ENCODE measurements around the gene LSP1. TPM values are rescaled to one million over a fixed set of nuclear protein-coding genes. Genes with fewer than 3 reads are reported as not detected.
"Not testable (repeated sequence)": the region's sequence is repeated elsewhere in the genome, so short reads cannot be mapped to it uniquely, and the experiment has no call there.

LSP1 gene, protein sequence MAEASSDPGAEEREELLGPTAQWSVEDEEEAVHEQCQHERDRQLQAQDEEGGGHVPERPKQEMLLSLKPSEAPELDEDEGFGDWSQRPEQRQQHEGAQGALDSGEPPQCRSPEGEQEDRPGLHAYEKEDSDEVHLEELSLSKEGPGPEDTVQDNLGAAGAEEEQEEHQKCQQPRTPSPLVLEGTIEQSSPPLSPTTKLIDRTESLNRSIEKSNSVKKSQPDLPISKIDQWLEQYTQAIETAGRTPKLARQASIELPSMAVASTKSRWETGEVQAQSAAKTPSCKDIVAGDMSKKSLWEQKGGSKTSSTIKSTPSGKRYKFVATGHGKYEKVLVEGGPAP
- total RNA-seq (1 to 10 TPM; 5.0 to 7.7 TPM), polyA plus RNA-seq (1 to 10 TPM; 5.2 to 6.3 TPM)

DNA sequence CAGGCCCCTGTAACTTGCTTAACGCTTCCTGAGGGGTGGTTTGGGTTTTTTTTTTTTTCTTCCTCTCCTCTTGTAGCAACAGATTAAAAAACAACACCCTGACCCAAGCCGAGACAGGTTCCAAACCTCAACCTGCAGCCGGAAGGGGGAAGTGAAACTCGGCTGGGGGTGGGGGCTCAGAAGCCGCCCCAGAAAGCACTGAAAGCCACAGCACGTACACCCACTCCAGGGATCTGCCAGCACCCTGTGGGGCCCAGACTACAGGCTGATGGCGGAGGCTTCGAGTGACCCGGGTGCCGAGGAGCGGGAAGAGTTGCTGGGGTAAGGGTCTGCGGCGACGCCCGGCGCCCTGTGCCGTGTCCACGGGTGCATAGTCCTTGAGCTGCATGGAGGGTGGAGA, at the start of gene LSP1:
Gene LSP1, plus strand, starts transcription at position 208 of the 400 bp plus-strand sequence. Its CDS starts 61 bp downstream, at position 269.
- H3K4me1 ChIP-seq (ENCODE audit: control insufficient read depth in 4 of 4, insufficient read depth in 4 of 4, low read length in 3 of 4) = peaks cover 0 to 4% (median 1%) of the 10 kb centered on the region in 4 donors
- no peaks in the 10 kb centered on the region for H3K9me3 ChIP-seq (ENCODE audit: control insufficient read depth in 4 of 4, low read length in 3 of 4)
- H3K27me3 ChIP-seq (ENCODE audit: control insufficient read depth in 4 of 4, insufficient read depth in 4 of 4, low read length in 3 of 4) = no peaks in the 10 kb centered on the region
- WGBS = 71% methylated on average over 18 of the region's 18 CpGs
- no peak for TF ChIP-seq JUND (IDR thresholded peaks at IDR 0.05)
- H3K36me3 ChIP-seq (ENCODE audit: control insufficient read depth in 4 of 4, insufficient read depth in 3 of 4, low read depth in 1 of 4, low read length in 3 of 4) = no peaks in the 10 kb centered on the region
- peak within 1 kb of the TSS in 2 of 3 donors; percentile 22 to 34 for H3K4me3 ChIP-seq (ENCODE audit: low read depth in 1 of 3, low read length in 3 of 3)
- H3K27ac ChIP-seq (ENCODE audit: low read depth in 1 of 2, low read length in 2 of 2) = peak within 1 kb of the TSS; percentile 49 to 65
- peak within 1 kb of the TSS; percentile 19 to 31 for H3K9ac ChIP-seq (ENCODE audit: low read depth in 1 of 2, low read length in 2 of 2)
- DNase-seq (ENCODE audit: low spot score) = no peak

DNA sequence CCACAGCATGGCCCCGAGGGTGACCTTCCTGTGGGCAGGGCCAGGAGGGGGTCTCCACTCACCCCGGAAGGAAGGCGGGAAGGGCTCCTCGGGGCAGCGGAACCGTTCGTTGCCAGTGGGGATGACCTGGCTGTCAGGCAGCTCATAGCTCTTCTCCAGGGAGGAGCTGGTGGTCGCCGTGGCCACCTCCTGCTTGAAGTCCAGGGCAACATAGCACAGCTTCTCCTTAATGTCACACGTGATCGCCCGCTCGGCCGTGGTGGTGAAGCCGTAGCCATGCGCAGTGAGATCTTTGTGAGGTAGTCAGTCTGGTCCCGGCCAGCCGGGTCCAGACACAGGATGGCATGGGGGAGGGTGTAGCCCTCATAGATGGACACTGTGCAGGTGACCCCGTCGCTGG, 49.6 kb upstream of the LSP1 start:
- DNase-seq (ENCODE audit: low spot score) = no peak
- Histone ChIP-seq H3K27ac (ENCODE audit: low read depth in 1 of 2, low read length in 2 of 2) (no peak overlapping the region), H3K4me1 (ENCODE audit: control insufficient read depth in 4 of 4, insufficient read depth in 4 of 4, low read length in 3 of 4) (no peaks in the 10 kb centered on the region), H3K9ac (ENCODE audit: low read depth in 1 of 2, low read length in 2 of 2) (no peak overlapping the region), H3K9me3 (ENCODE audit: control insufficient read depth in 4 of 4, low read length in 3 of 4) (no peaks in the 10 kb centered on the region), H3K36me3 (ENCODE audit: control insufficient read depth in 4 of 4, insufficient read depth in 3 of 4, low read depth in 1 of 4, low read length in 3 of 4) (no peaks in the 10 kb centered on the region), H3K27me3 (ENCODE audit: control insufficient read depth in 4 of 4, insufficient read depth in 4 of 4, low read length in 3 of 4) (no peaks in the 10 kb centered on the region), H3K4me3 (ENCODE audit: low read depth in 1 of 3, low read length in 3 of 3) (no peak overlapping the region)
- no peak for TF ChIP-seq TAF1 (conservative IDR thresholded peaks at IDR 0.05)
- TF ChIP-seq GABPA (IDR thresholded peaks at IDR 0.05 in 1 of 2, conservative IDR thresholded peaks at IDR 0.05 in 1 of 2) = no peak
- TF ChIP-seq YY1 (IDR thresholded peaks at IDR 0.05) = no peak
- 95% methylated on average over 20 of the region's 20 CpGs for WGBS

DNA sequence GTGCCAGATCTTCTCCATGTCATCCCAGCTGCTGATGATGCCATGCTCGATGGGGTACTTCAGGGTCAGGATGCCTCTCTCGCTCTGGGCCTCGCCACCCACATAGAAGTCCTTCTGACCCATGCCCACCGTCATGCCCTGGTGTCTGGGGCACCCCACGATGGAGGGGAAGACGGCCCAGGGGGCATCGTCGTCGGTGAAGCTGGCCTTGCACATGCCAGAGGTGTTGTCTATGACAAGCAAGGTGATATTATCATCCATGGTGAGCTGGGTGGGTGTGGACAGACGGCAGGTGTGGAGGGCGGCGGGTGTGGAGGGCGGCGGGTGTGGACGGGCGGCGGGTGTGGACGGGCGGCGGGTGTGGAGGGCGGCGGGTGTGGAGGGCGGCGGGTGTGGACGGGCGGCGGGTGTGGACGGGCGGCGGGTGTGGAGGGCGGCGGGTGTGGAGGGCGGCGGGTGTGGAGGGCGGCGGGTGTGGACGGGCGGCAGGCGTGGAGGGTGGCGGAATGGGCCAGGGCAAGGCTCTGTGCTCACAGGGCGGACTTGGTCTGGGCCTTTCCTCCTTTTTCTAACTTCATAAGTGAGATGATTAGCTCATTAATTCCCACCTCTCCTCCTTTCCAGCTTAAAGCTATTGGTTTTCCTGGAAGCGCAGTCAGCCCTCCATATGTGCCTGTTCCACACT, 48.9 kb upstream of the LSP1 start:
- not testable (repeated sequence) for H3K27ac ChIP-seq (ENCODE audit: low read depth in 1 of 2, low read length in 2 of 2); H3K4me3 ChIP-seq (ENCODE audit: low read depth in 1 of 3, low read length in 3 of 3); H3K4me1 ChIP-seq (ENCODE audit: control insufficient read depth in 4 of 4, insufficient read depth in 4 of 4, low read length in 3 of 4); H3K36me3 ChIP-seq (ENCODE audit: control insufficient read depth in 4 of 4, insufficient read depth in 3 of 4, low read depth in 1 of 4, low read length in 3 of 4); H3K9ac ChIP-seq (ENCODE audit: low read depth in 1 of 2, low read length in 2 of 2); DNase-seq (ENCODE audit: low spot score); H3K27me3 ChIP-seq (ENCODE audit: control insufficient read depth in 4 of 4, insufficient read depth in 4 of 4, low read length in 3 of 4); H3K9me3 ChIP-seq (ENCODE audit: control insufficient read depth in 4 of 4, low read length in 3 of 4)
- WGBS = 92% methylated on average over 40 of the region's 42 CpGs

DNA sequence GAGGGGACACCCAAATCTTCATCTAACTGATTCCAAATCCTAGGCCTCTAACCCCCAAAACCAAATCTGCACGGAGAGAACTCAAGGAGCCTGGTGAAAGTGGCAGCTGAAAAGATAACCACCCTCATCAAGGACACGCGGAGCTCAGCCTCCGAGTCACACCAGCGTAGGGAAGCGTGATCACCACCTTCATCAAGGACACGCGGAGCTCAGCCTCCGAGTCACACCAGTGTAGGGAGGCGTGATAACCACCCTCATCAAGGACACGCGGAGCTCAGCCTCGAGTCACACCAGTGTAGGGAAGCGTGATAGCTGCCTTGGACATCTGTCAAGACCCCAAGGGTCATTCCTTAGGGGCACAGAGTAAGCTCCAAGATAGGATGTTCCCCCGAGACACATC, 47.4 kb upstream of the LSP1 start:
- DNase-seq (ENCODE audit: low spot score) = no peak
- no peak overlapping the region for H3K4me3 ChIP-seq (ENCODE audit: low read depth in 1 of 3, low read length in 3 of 3)
- H3K9me3 ChIP-seq (ENCODE audit: control insufficient read depth in 4 of 4, low read length in 3 of 4) = no peaks in the 10 kb centered on the region
- no peaks in the 10 kb centered on the region for H3K4me1 ChIP-seq (ENCODE audit: control insufficient read depth in 4 of 4, insufficient read depth in 4 of 4, low read length in 3 of 4)
- 91% methylated on average over 15 of the region's 15 CpGs for WGBS
- no peaks in the 10 kb centered on the region for H3K27me3 ChIP-seq (ENCODE audit: control insufficient read depth in 4 of 4, insufficient read depth in 4 of 4, low read length in 3 of 4)
- H3K36me3 ChIP-seq (ENCODE audit: control insufficient read depth in 4 of 4, insufficient read depth in 3 of 4, low read depth in 1 of 4, low read length in 3 of 4) = no peaks in the 10 kb centered on the region
- H3K9ac ChIP-seq (ENCODE audit: low read depth in 1 of 2, low read length in 2 of 2) = no peak overlapping the region
- no peak overlapping the region for H3K27ac ChIP-seq (ENCODE audit: low read depth in 1 of 2, low read length in 2 of 2)
- TF ChIP-seq, protein P1, sequence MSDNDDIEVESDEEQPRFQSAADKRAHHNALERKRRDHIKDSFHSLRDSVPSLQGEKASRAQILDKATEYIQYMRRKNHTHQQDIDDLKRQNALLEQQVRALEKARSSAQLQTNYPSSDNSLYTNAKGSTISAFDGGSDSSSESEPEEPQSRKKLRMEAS (IDR thresholded peaks at IDR 0.05) = no peak
- TF ChIP-seq, protein P2, sequence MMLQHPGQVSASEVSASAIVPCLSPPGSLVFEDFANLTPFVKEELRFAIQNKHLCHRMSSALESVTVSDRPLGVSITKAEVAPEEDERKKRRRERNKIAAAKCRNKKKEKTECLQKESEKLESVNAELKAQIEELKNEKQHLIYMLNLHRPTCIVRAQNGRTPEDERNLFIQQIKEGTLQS (IDR thresholded peaks at IDR 0.05) = no peak
- no peak for TF ChIP-seq RXRA (IDR thresholded peaks at IDR 0.05)
- TF ChIP-seq, protein P3, sequence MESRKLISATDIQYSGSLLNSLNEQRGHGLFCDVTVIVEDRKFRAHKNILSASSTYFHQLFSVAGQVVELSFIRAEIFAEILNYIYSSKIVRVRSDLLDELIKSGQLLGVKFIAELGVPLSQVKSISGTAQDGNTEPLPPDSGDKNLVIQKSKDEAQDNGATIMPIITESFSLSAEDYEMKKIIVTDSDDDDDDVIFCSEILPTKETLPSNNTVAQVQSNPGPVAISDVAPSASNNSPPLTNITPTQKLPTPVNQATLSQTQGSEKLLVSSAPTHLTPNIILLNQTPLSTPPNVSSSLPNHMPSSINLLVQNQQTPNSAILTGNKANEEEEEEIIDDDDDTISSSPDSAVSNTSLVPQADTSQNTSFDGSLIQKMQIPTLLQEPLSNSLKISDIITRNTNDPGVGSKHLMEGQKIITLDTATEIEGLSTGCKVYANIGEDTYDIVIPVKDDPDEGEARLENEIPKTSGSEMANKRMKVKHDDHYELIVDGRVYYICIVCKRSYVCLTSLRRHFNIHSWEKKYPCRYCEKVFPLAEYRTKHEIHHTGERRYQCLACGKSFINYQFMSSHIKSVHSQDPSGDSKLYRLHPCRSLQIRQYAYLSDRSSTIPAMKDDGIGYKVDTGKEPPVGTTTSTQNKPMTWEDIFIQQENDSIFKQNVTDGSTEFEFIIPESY (IDR thresholded peaks at IDR 0.05) = no peak
- TF ChIP-seq GABPA (IDR thresholded peaks at IDR 0.05 in 1 of 2, conservative IDR thresholded peaks at IDR 0.05 in 1 of 2) = no peak
- TF ChIP-seq EGR1 (IDR thresholded peaks at IDR 0.05; ENCODE audit: low read depth in 2 of 2) = no peak
- TF ChIP-seq FOXA2 (IDR thresholded peaks at IDR 0.05) = no peak
- no peak for TF ChIP-seq HNF4A (conservative IDR thresholded peaks at IDR 0.05)
- no peak for TF ChIP-seq SP1 (IDR thresholded peaks at IDR 0.05)
- TF ChIP-seq, protein P4, sequence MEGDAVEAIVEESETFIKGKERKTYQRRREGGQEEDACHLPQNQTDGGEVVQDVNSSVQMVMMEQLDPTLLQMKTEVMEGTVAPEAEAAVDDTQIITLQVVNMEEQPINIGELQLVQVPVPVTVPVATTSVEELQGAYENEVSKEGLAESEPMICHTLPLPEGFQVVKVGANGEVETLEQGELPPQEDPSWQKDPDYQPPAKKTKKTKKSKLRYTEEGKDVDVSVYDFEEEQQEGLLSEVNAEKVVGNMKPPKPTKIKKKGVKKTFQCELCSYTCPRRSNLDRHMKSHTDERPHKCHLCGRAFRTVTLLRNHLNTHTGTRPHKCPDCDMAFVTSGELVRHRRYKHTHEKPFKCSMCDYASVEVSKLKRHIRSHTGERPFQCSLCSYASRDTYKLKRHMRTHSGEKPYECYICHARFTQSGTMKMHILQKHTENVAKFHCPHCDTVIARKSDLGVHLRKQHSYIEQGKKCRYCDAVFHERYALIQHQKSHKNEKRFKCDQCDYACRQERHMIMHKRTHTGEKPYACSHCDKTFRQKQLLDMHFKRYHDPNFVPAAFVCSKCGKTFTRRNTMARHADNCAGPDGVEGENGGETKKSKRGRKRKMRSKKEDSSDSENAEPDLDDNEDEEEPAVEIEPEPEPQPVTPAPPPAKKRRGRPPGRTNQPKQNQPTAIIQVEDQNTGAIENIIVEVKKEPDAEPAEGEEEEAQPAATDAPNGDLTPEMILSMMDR (IDR thresholded peaks at IDR 0.05; ENCODE audit: low read depth, low read length, missing input control) = no peak
- TF ChIP-seq TAF1 (conservative IDR thresholded peaks at IDR 0.05) = no peak
- TF ChIP-seq HNF4G (IDR thresholded peaks at IDR 0.05) = no peak
- TF ChIP-seq RAD21 (IDR thresholded peaks at IDR 0.05) = no peak
- no peak for TF ChIP-seq YY1 (IDR thresholded peaks at IDR 0.05)
- TF ChIP-seq FOXA1 (IDR thresholded peaks at IDR 0.05) = no peak
- no peak for TF ChIP-seq NR2F2 (IDR thresholded peaks at IDR 0.05)
- no peak for TF ChIP-seq JUND (IDR thresholded peaks at IDR 0.05)

Measured in liver (tissue), 9 donors.